ENCODE measurements around the gene CABLES1. TPM values are rescaled to one million over a fixed set of nuclear protein-coding genes. Genes with fewer than 3 reads are reported as not detected.
"Not testable (repeated sequence)": the region's sequence is repeated elsewhere in the genome, so short reads cannot be mapped to it uniquely, and the experiment has no call there.

Gene CABLES1
- total RNA-seq, 1 experiment from 2014 or later, result 11.8 TPM

DNA sequence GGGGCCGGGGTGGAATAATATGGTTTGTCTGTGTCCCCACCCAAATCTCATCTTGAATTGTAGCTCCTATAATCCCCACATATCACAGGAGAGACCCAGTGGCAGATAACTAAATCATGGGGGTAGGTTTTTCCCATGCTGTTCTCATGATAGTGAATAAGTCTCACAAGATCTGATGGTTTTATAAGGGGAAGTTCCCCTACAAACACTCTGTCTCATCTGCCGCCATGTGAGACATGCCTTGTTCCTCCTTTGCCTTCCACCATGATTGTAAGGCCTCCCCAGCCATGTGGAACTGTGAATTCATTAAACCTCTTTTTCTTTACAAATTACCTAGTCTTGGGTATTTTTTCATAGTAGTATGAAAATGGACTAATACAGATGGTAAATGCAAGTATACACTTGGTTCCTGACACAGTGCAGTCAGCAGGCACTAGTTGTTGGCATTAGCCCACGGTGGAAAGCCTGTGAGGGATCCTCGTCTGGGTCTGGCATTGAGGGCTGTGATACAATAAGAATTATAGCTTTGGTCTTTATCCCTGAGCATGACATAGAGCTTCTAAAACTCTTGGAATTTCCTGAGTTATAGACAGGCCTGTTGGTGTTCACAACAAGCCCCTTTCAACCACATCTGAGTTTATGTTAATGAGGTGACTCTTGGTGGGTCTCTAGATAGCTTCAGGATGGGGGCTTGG, 135.8 kb downstream of the CABLES1 start:
- in situ Hi-C loops (cut with HindIII; ENCODE audit: low sequenced_read_pairs), result no loop called here
- DNase-seq (ENCODE audit: low spot score), result no peak

DNA sequence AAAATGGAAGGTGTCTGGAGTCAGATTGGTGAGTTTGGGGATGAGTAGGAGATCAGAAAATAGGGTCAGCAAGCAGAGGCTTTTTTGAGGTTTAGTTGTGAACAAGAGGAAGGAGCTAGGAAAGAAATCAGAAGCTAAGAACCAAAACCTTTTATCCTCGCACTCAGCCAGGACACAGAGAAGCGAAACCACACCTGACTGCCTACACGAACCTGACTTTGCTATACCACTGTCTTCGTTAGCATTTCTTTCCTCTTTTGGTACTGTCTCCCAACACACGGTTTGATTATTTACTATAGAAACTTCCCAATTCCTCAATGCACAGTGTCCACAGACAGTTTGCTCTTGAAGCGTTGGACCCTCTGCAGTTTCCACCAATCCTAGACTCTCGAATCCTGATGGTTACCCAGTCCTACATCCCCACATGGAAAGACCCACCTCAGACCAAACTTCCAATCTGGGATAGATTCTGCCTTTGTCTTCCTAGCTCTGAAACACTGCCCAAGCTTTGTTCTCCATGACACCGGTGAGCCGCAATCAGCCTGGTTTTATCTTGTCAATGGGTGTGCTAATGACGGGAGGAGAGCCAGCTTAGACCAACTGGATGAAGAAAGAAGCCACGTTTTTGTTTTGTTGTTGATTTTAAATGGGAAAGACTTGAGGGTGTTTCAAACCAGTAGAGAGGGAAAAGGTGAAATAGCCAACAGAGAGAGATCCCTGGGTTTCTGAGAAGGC, 137.4 kb downstream of the CABLES1 start:
- DNase-seq (ENCODE audit: low spot score), result no peak
- in situ Hi-C loops (cut with HindIII; ENCODE audit: low sequenced_read_pairs), result no loop called here

DNA sequence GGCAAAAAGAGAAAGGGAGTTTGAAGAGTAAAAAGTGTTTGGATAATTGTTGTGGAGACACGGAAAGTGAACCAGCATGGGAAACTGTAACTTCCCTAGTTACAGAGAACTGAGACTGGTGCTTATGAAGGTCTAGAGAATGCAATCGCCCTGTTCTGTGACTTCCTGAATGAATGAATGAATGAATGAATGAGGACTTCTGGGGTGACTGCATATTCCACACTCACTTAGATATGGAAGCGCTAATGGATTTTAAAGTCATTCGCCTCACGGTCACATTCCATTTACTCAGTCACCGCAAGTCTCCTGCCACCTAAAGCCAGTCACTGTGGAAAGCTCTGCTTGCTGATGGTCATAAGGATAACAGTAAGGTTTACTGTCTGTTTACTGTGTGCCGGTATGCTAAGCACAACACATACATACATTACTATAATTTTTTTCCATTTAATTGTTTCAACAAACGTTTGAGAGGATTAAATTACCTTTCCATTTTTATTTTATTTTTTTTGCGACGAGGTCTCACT, 138.2 kb downstream of the CABLES1 start:
- DNase-seq (ENCODE audit: low spot score), result no peak
- in situ Hi-C loops (cut with HindIII; ENCODE audit: low sequenced_read_pairs), result no loop called here

DNA sequence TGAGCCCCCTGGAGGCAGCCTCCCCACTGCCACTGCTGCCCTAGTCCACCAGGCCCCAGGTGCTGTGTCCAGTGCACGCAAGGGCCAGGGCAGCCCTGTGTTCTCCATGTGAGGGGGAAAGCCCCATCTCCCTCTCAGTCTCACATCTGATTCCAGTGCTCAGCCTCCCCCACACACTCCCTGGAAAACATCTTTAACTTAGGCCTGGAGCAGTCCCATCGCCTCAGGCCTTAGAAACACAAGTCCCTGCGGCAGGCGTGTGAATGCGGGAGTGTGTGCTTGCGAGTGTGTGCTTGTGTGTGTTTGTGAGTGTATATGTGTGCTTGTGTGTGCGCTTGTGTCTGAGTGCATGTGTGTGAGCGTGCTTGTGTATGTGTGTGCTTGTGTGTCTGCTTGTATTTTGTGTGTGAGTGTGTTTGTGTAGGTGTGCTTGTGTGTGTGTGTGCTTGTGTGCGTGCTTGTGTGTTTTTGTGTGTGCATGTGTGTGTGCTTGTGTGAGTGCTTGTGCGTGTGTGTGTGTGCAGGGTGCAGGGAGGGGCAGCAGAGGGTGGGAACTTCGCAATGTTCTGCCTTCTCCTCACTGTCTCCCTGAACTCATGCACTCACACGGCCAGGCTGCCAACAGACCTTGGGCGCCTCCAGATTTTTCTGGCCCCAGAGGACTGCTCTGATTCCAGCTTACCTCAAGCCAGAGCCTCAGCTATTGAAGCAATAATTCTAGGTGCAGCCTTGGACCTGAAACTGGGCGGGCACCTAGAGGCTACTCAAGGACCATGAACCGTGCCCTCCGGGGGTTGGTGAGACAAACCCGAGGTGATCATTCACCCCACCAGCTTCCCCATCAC, 139.6 kb downstream of the CABLES1 start:
- in situ Hi-C loops (cut with HindIII; ENCODE audit: low sequenced_read_pairs), result no loop called here
- DNase-seq (ENCODE audit: low spot score), result no peak

DNA sequence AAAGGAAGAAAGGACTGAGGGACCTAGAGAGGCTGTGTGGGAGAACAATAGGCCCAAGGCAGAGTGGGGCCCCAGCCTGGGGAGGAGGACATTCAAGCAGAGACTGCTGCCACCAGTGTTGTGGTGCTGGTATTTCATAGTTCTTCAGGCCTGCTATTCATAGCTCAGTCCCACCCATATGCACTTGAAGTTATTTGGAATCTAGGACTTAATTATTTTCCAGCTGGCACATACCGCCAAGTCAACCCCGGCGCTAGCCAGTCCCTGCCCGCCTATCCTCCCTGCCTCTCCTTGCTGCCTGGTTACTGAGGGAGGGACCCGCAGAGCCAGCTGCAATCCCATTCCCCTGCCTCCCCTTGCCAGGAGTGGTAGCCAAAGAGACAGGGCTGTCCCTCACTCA, 141.2 kb downstream of the CABLES1 start:
- in situ Hi-C loops (cut with HindIII; ENCODE audit: low sequenced_read_pairs), result no loop called here
- peak; percentile 10 for DNase-seq (ENCODE audit: low spot score)

DNA sequence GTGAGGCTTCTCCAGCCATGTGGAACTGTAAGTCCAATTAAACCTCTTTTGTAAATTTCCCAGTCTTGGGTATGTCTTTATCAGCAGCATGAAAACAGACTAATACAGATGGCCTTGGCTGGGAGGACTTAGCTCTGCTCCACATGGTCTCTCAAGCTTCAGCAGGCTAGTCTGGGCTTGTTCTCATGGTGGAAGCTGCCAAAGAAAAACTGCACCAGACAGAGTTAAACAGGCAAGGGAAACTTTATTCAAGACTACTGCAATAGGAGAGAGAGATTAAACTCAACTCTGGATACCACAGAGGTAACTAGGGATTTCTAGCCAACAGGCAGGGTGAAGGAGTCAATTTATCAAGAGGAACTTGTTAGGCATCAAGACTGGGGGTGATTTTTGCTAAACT, 142.1 kb downstream of the CABLES1 start:
- in situ Hi-C loops (cut with HindIII; ENCODE audit: low sequenced_read_pairs), result no loop called here
- DNase-seq (ENCODE audit: low spot score), result no peak

DNA sequence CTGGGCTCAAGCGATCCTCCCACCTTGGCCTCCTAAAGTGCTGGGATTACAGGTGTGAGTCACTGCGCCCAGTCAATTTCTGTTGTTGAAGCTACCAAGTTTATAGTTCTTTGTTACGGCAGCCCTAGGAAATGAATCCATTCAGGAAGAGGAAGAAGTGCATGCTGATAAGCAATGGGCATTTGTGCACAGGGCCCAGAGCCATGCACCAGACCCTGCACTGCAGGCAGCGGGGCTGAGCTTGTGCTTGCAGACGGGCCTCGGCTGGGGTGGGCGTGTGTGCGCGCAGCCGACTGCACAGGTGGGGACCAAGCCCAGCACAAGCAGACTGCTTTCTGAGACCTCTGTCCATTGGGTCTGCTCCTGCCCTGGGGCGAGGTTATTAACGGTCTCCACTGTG, 144.6 kb downstream of the CABLES1 start:
- DNase-seq (ENCODE audit: low spot score), result no peak
- in situ Hi-C loops (cut with HindIII; ENCODE audit: low sequenced_read_pairs), result no loop called here

DNA sequence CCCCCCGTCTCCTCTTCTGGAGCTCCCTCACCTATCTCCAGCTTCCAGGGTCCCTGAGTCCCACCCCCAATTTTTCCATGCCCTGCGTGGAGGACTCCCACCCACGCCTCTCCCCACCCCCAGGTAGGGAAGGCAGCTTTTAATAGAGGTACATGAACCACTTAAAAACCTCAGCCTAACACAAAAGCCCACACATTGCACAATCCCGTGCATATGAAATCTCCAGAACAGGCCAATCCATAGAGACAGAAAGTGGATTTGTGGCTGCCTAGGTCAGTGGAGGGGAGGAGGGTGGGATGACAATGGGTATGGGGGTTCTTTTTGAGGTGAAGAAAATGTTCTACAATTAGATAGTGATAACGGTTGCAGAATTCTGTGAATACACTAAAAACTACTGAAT, 145.6 kb downstream of the CABLES1 start:
- in situ Hi-C loops (cut with HindIII; ENCODE audit: low sequenced_read_pairs), result no loop called here
- no peak for DNase-seq (ENCODE audit: low spot score)

DNA sequence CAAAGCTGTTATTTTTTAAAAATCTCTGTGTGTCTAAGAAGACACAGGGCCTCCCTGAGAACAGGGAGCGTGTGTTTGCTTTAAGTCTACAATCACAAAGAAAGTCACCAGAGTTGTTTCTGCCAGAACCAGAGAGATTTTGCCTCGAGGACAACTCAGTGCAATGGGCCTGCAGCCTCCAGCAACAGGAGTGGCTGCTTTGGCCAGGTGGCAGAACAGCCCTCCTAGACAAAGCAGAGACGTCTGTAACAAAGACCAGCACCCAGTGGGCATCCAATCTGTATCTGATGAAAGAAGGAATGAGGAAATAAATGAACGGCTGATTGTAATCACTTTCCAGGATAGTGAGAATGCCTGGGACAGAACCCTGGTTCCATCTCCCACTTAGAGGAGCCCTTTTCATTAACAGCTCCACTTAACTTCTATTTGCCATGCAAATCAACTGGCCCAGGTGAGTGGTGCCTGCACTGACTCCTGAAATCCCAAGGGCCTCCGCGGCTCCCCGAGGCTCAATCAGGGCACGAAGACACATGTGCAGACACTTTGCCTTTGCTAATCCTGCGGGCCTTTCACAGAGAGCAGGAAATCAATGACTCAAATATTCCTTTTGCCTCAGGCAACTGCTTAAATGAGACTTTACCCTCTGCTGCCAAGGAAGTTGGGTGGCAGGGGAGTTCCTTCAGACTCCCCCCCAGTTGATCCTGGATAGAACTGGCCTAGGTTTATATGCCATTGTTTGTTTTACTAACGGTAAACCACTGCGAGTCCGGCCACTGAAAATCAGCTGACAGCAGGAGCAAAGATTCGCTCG, 146.5 kb downstream of the CABLES1 start:
- in situ Hi-C loops (cut with HindIII; ENCODE audit: low sequenced_read_pairs), result no loop called here
- DNase-seq (ENCODE audit: low spot score), result no peak

DNA sequence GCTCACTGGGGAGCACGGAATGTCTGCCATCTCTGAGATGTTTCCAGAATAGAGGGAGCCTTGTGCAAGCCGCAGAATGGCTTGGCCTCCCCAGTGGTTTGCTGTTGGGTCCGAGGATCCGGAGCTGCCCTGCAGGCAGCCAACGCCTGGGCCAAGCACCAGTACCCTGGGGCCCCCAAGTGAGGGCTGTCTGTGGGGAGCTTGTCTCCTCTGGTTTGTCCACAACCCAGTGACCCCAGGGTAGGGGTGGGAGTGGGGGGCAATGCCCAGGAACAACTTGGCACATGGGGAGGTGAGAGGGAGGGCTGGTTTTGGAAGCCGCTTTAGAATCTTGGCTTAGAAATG, 147.1 kb downstream of the CABLES1 start:
- no peak for DNase-seq (ENCODE audit: low spot score)
- in situ Hi-C loops (cut with HindIII; ENCODE audit: low sequenced_read_pairs), result no loop called here

DNA sequence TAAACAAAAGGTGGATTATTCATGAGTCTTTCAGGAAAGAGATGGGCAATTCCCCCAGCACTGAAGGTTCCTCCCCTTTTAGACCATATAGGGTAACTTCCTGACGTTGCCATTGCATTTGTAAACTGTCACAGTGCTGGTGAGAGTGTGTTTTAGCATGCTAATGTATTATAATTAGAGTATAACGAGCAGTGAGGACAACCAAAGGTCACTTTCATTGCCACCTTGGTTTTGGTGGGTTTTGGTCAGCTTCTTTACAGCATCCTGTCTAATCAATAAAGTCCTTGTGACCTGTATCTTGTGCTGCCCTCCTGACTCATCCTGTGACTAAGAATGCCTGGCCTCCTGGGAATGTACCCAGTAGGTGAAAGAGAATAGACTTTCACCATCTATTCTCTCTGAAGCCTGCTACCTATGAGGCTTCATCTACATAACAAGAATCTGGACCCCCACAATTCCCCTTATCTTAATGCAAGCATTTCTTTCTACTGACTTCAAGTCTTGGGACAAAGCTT, 148.7 kb downstream of the CABLES1 start:
- in situ Hi-C loops (cut with HindIII; ENCODE audit: low sequenced_read_pairs), result no loop called here

DNA sequence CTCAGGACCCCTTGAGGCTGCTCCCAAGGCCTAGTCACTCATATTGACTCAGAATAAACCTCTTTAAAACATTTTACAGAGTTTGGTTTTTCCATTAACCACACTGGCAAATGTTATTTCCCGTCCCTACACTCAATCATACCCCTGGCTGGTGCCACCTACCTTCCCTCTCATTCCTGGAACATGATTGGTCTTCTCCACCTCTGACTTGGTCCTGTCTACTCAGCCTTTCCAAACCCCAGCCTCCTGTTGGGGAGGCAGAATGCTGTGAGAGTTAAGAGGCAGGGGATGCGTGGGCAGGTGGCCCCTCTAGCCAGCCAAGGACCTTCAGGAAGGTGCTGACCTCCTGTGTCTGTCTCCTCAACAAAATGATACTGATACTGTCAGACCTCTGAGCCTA, 149.3 kb downstream of the CABLES1 start:
- DNase-seq (ENCODE audit: low spot score), result no peak
- in situ Hi-C loops (cut with HindIII; ENCODE audit: low sequenced_read_pairs), result no loop called here

More for the DNA sequence above, 148.7 kb downstream of the CABLES1 start:
- DNase-seq (ENCODE audit: low spot score), result no peak

DNA sequence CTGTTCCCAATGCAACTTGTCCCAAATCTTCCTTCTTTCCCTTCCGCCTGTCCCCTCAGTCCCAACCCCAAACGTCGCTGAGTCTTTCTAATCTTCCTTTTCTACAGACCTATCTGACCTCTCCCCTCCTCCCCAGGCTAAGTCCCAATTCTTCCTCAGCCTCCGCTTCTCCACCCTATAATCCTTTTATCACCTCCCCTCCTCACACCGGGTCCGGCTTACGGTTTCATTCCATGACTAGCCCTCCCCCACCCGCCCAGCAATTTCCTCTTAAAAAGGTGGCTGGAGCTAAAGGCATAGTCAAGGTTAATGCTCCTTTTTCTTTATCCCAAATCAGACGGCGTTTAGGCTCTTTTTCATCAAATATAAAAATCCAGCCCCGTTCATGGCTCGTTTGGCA, 150.3 kb downstream of the CABLES1 start:
- DNase-seq (ENCODE audit: low spot score), result not testable (repeated sequence)

DNA sequence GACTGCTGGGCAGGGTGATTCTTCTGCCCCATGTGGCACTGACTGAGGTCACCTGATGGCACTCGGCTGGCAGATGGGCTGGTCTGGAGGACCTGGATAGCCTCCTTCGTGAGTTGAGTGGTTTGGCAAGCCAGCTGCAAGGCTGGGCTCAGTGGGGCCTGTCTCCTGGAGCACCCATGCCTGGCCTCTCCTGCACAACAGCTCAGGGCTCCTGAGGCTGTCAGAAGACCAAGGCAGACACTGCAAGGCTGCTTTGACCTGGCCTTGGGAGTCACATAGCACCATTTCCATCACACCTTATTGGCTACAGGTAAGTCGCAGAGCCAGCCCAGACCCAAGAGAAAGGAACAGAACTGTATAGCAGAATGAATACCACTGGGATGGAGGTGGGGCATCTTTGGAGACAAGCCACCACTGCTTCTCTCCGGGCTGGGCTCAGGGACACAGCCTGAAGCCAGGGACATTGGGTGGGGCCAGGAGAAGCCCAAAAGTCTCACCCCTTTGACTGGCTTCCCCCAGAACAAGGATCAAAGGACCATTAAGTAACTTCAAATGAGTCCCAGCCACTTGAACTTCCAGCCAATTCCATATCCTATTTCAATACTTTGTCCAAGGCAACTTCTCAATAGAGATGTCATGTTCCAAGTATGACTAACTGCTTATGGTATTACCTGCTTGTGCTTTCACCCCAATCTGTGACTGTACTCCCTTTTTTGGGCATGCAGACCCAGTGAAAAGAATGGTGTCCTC, 156.3 kb downstream of the CABLES1 start:
- in situ Hi-C loops (cut with HindIII; ENCODE audit: low sequenced_read_pairs), result no loop called here

More for the DNA sequence above, 150.3 kb downstream of the CABLES1 start:
- in situ Hi-C loops (cut with HindIII; ENCODE audit: low sequenced_read_pairs), result not testable (repeated sequence)

DNA sequence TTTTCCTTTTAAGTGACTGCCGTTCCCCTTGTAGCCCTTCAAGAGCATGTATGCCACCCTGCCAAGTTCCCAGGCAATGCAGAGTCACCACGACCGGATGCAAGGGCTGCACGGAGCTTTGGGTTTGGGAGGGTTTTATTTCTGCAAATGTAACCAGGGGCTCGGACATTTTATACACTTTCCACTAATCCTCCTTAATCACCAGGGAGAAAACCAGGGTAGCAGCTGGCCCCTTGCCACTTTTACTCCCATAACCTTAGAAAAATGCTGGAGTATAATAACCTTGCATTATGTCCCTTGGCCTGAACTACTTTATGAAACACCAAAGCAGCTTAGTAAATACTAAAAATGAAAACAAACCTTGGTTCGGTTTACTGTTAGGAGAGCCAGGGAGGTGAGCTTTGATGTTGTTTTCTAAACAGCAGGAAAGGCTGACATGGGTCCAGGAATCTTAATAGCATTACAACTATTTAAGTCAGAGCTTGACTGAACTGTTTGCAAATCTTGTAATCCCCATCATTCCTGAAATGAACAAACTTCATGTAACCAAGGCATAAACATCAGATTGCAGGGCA, 165.0 kb downstream of the CABLES1 start:
- no peak for DNase-seq (ENCODE audit: low spot score)
- in situ Hi-C loops (cut with HindIII; ENCODE audit: low sequenced_read_pairs), result no loop called here

More for the DNA sequence above, 156.3 kb downstream of the CABLES1 start:
- DNase-seq (ENCODE audit: low spot score), result no peak

DNA sequence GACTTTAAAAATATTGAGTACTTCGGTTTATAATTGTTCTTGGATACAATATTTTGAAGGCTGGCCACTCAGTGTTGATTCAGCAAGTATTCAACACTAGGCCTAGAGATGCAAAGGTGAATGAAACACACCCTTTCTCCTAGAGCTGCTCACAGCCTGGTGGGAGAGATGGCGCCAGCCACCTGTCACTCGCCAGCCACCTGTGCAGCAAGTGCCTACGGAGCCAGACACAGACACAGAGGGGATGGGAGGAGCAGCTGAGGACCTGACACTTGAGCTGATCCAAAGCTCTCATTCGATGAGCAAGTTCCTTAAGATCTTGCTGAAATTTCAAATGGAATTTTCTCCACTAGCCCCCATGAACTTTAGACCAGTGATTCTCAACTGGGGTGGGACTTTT, 166.7 kb downstream of the CABLES1 start:
- DNase-seq (ENCODE audit: low spot score), result peak; percentile 76
- in situ Hi-C loops (cut with HindIII; ENCODE audit: low sequenced_read_pairs), result no loop called here

DNA sequence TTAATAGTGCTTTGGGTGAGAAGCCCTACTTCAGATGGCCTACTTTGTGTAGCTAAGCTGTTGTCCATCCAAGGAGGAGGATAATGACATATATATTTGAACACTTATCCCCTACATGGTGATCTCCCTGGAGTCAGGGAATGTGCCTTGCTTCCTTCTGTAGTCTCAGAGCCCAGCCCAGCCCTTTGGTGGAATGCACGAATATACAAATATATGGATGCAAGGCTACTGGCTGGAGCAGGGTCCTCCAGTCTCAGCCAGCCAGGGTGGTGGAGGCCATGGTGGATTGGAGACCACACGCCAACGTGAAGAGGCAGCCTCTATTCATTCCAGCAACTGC, 167.2 kb downstream of the CABLES1 start:
- in situ Hi-C loops (cut with HindIII; ENCODE audit: low sequenced_read_pairs), result no loop called here
- no peak for DNase-seq (ENCODE audit: low spot score)

Measured in G401 (cell line).